SIG-M5 treated with dmso at 0.1 percent for 504 hours (cell line): ENCODE measurements around the gene BMP10.

Experiments used
- DNase-seq: peaks from one replicate; lab custom pipeline; 2025; ENCODE audit not compliant: unreplicated experiment; lab: John Stamatoyannopoulos, UW

BMP10 gene

GRCh38 chr2:68822207-68822872 lies 48.9 kb downstream of the BMP10 start:
- DNase-seq = no peak

- no peak for DNase-seq
Measured at GRCh38 chr2:68819556-68819955, 51.6 kb downstream of the BMP10 start.

- DNase-seq = no peak
Measured at GRCh38 chr2:68817306-68817705, 53.9 kb downstream of the BMP10 start.
